ENCODE results near the gene IL6R. TPM values are rescaled to one million over a fixed set of nuclear protein-coding genes. Genes with fewer than 3 reads are reported as not detected.

Gene IL6R
- polyA plus RNA-seq, 1 donor from 2014 or later, result 6.8 TPM

- H3K9me3 Mint-ChIP-seq, result no peaks in the 10 kb centered on the region
- H3K4me1 Mint-ChIP-seq, result peaks cover 21 to 28% (median 23%) of the 10 kb centered on the region in 3 donors
- H3K4me3 Mint-ChIP-seq, result peak overlapping the region in 2 of 4 donors; percentile 17 to 50
- H3K27ac Mint-ChIP-seq, result no peak overlapping the region
- no peaks in the 10 kb centered on the region for H3K36me3 Mint-ChIP-seq
- peaks cover 1% of the 10 kb centered on the region for H3K27me3 Mint-ChIP-seq
These were observed 2.7 kb upstream of the IL6R start for GRCh38 chr1:154402409-154402921.

- H3K36me3 Mint-ChIP-seq, result no peaks in the 10 kb centered on the region
- H3K27ac Mint-ChIP-seq, result no peak overlapping the region
- H3K27me3 Mint-ChIP-seq, result peaks cover 1% of the 10 kb centered on the region
- no peaks in the 10 kb centered on the region for H3K9me3 Mint-ChIP-seq
- H3K4me3 Mint-ChIP-seq, result peak overlapping the region in 3 of 4 donors; percentile 34 to 63 (median 56)
- H3K4me1 Mint-ChIP-seq, result peaks cover 26 to 35% (median 32%) of the 10 kb centered on the region in 3 donors
These were observed 1.7 kb upstream of the IL6R start for GRCh38 chr1:154403261-154403943.

- Mint-ChIP-seq H3K9me3 (no peaks in the 10 kb centered on the region), H3K4me1 (peaks cover 31 to 38% (median 32%) of the 10 kb centered on the region in 3 donors), H3K27ac (peak overlapping the region in 1 of 3 donors; percentile 44), H3K36me3 (no peaks in the 10 kb centered on the region), H3K4me3 (peak overlapping the region in 2 of 4 donors; percentile 34 to 63), H3K27me3 (peaks cover 1% of the 10 kb centered on the region)
These were observed 1.2 kb upstream of the IL6R start for GRCh38 chr1:154403983-154404382.

- Mint-ChIP-seq H3K36me3 (no peaks in the 10 kb centered on the region), H3K4me1 (peaks cover 36 to 43% (median 36%) of the 10 kb centered on the region in 3 donors), H3K27me3 (peaks cover 1% of the 10 kb centered on the region), H3K27ac (peak overlapping the region; percentile 44 to 78 (median 58)), H3K9me3 (no peaks in the 10 kb centered on the region), H3K4me3 (peak overlapping the region; percentile 86 to 94 (median 88))
These were observed 622 bp upstream of the IL6R start for GRCh38 chr1:154404511-154404931.

GRCh38 chr1:154405747-154406571 is 816 bp downstream of the IL6R start:
- Mint-ChIP-seq H3K4me1 (peaks cover 45 to 52% (median 47%) of the 10 kb centered on the region in 3 donors), H3K36me3 (no peaks in the 10 kb centered on the region)

GRCh38 chr1:154406572-154406879 is 1.4 kb downstream of the IL6R start:
- H3K36me3 Mint-ChIP-seq, result no peaks in the 10 kb centered on the region
- H3K9me3 Mint-ChIP-seq, result no peaks in the 10 kb centered on the region
- peaks cover 51 to 52% (median 52%) of the 10 kb centered on the region in 3 donors for H3K4me1 Mint-ChIP-seq
- H3K27ac Mint-ChIP-seq, result peak overlapping the region; percentile 54 to 93 (median 83)
- peaks cover 1% of the 10 kb centered on the region for H3K27me3 Mint-ChIP-seq
- peak overlapping the region; percentile 86 to 94 (median 92) for H3K4me3 Mint-ChIP-seq

More at GRCh38 chr1:154405747-154406571, 816 bp downstream of the IL6R start:
- peaks cover 1% of the 10 kb centered on the region for H3K27me3 Mint-ChIP-seq
- peak overlapping the region; percentile 86 to 94 (median 92) for H3K4me3 Mint-ChIP-seq
- peak overlapping the region in 2 of 3 donors; percentile 54 to 93 for H3K27ac Mint-ChIP-seq
- no peaks in the 10 kb centered on the region for H3K9me3 Mint-ChIP-seq

- H3K27ac Mint-ChIP-seq, result peak overlapping the region; percentile 54 to 93 (median 83)
- no peaks in the 10 kb centered on the region for H3K36me3 Mint-ChIP-seq
- no peaks in the 10 kb centered on the region for H3K9me3 Mint-ChIP-seq
- peaks cover 1% of the 10 kb centered on the region for H3K27me3 Mint-ChIP-seq
- H3K4me1 Mint-ChIP-seq, result peaks cover 52 to 53% (median 53%) of the 10 kb centered on the region in 3 donors
- H3K4me3 Mint-ChIP-seq, result peak overlapping the region; percentile 86 to 94 (median 92)
These were observed 1.7 kb downstream of the IL6R start for GRCh38 chr1:154406886-154407197.

GRCh38 chr1:154407198-154408091 is 2.3 kb downstream of the IL6R start:
- no peaks in the 10 kb centered on the region for H3K9me3 Mint-ChIP-seq
- peak overlapping the region; percentile 54 to 93 (median 83) for H3K27ac Mint-ChIP-seq
- peaks cover 52 to 56% (median 53%) of the 10 kb centered on the region in 3 donors for H3K4me1 Mint-ChIP-seq
- H3K27me3 Mint-ChIP-seq, result peaks cover 1% of the 10 kb centered on the region
- H3K4me3 Mint-ChIP-seq, result peak overlapping the region; percentile 86 to 94 (median 92)
- no peaks in the 10 kb centered on the region for H3K36me3 Mint-ChIP-seq

GRCh38 chr1:154408174-154408777 is 3.1 kb downstream of the IL6R start:
- H3K36me3 Mint-ChIP-seq, result no peaks in the 10 kb centered on the region
- H3K4me3 Mint-ChIP-seq, result peak overlapping the region; percentile 86 to 94 (median 92)
- peak overlapping the region; percentile 54 to 93 (median 83) for H3K27ac Mint-ChIP-seq
- no peaks in the 10 kb centered on the region for H3K9me3 Mint-ChIP-seq
- H3K4me1 Mint-ChIP-seq, result peaks cover 55 to 64% (median 57%) of the 10 kb centered on the region in 3 donors
- peaks cover 2% of the 10 kb centered on the region for H3K27me3 Mint-ChIP-seq

- Mint-ChIP-seq H3K27ac (peak overlapping the region in 1 of 3 donors; percentile 60), H3K4me1 (peaks cover 51 to 59% (median 55%) of the 10 kb centered on the region in 3 donors), H3K9me3 (no peaks in the 10 kb centered on the region), H3K36me3 (no peaks in the 10 kb centered on the region), H3K27me3 (peaks cover 3% of the 10 kb centered on the region), H3K4me3 (peak overlapping the region in 1 of 4 donors; percentile 94)
These were observed 5.2 kb downstream of the IL6R start for GRCh38 chr1:154410185-154410827.

GRCh38 chr1:154411525-154411924 is 6.4 kb downstream of the IL6R start:
- H3K4me1 Mint-ChIP-seq, result peaks cover 45 to 60% (median 49%) of the 10 kb centered on the region in 3 donors
- H3K27me3 Mint-ChIP-seq, result peaks cover 3% of the 10 kb centered on the region
- H3K27ac Mint-ChIP-seq, result peak overlapping the region in 1 of 3 donors; percentile 45
- H3K9me3 Mint-ChIP-seq, result no peaks in the 10 kb centered on the region
- no peaks in the 10 kb centered on the region for H3K36me3 Mint-ChIP-seq
- H3K4me3 Mint-ChIP-seq, result no peak overlapping the region

- Mint-ChIP-seq H3K27ac (peak overlapping the region in 1 of 3 donors; percentile 20), H3K4me1 (peaks cover 31 to 46% (median 31%) of the 10 kb centered on the region in 3 donors), H3K4me3 (peak overlapping the region in 1 of 4 donors; percentile 61), H3K9me3 (no peaks in the 10 kb centered on the region), H3K36me3 (no peaks in the 10 kb centered on the region), H3K27me3 (peaks cover 2% of the 10 kb centered on the region)
These were observed 8.1 kb downstream of the IL6R start for GRCh38 chr1:154413177-154413783.

GRCh38 chr1:154414606-154415005 is 9.5 kb downstream of the IL6R start:
- peaks cover 23 to 44% (median 31%) of the 10 kb centered on the region in 3 donors for H3K4me1 Mint-ChIP-seq
- H3K36me3 Mint-ChIP-seq, result no peaks in the 10 kb centered on the region
- no peaks in the 10 kb centered on the region for H3K9me3 Mint-ChIP-seq
- H3K4me3 Mint-ChIP-seq, result no peak overlapping the region
- no peak overlapping the region for H3K27ac Mint-ChIP-seq
- peaks cover 2% of the 10 kb centered on the region for H3K27me3 Mint-ChIP-seq
